ENCODE results near the gene FREM1.
"Not testable (repeated sequence)": the region's sequence is repeated elsewhere in the genome, so short reads cannot be mapped to it uniquely, and the experiment has no call there.

- TF ChIP-seq CTCF, EP300, POLR2A (IDR thresholded peaks at IDR 0.05): not testable (repeated sequence)
Measured at GRCh38 chr9:14920805-14921204, 10.6 kb upstream of the FREM1 start.
